Right hindlimb (tissue), 1 donor: ENCODE measurements around the gene ZNF672.
"Not testable (repeated sequence)": the region's sequence is repeated elsewhere in the genome, so short reads cannot be mapped to it uniquely, and the experiment has no call there.

Experiments
- DNase-seq: peaks from one replicate; pipeline ENCODE4 v3.0.0-alpha.2; 2018

The ZNF672 gene

DNA sequence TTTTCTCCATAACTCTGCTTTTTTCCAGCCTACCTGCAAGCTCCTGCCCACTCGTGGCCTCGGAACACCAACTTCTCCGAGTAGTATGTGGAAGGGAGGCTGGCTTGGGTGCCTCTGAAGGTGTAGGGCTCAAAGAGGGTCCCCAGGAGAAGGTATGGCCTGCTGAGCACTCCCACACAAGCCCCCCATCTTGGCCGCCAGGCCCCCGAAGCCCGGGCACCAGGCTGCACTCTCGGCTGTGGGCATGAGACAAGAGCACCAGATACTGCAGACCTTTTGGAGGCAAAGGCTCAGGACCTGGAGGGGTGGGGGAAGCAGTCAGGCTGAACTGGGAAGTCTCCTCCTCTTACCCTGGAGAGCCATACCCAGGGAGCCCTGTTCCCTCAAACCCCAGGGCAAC lies 19.2 kb downstream of the ZNF672 start:
- no peak for DNase-seq

DNA sequence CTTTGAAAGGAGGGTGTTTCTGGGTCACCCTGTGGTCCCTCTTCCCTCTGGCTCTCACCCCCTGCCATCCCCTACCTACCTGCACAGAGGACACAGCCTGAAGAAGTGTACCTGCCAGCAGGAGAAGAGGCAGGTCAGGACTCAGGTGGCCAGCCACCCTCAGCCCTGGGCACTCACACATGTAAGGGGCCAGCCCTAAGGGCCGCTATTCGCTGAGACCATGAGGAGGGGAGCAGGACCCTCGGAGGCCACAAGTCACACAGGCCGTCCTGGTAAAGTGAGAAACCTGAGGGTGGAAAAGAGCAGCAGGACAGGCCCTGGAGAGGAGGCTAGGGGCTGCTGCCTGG lies 19.7 kb downstream of the ZNF672 start:
- no peak for DNase-seq

DNA sequence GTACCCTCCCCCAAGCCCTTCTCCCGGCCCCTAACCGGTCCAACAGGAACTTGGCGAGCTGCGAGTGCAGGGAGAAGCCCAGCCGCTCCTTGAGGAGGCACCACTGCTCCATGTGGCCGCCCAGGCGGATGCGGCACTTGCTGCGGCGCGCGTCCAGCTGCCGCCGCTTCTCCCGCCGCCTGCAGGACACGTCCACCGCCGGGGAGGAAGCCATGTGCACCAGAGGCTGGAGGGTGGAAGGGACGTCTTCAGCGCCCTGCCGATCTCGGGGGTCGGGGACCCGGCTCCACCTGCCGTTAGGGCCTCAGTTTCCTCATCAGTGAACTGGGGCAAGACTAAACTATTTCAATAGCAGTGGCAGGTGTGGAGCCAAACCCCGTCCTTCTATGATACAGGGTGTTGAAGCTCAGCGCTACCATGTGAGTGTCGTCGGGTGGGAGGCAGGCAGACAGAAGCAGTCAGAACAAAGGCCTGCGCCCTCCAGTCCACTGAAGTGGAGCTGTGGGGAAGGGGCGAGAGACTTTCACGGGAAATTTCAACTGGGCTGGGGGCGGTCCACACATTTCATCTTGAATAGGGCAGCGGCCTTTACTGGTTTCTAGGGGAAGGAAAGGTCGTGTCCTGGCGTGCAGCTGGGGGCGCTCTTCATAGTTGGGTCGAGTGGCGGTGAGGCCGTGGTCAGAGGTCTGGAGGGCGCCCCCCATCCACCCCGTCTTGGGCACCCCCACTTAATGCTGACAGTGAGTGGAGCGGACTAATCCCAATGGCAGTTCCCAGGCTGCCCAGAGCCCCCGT lies 20.3 kb downstream of the ZNF672 start:
- peak; percentile 82 for DNase-seq

DNA sequence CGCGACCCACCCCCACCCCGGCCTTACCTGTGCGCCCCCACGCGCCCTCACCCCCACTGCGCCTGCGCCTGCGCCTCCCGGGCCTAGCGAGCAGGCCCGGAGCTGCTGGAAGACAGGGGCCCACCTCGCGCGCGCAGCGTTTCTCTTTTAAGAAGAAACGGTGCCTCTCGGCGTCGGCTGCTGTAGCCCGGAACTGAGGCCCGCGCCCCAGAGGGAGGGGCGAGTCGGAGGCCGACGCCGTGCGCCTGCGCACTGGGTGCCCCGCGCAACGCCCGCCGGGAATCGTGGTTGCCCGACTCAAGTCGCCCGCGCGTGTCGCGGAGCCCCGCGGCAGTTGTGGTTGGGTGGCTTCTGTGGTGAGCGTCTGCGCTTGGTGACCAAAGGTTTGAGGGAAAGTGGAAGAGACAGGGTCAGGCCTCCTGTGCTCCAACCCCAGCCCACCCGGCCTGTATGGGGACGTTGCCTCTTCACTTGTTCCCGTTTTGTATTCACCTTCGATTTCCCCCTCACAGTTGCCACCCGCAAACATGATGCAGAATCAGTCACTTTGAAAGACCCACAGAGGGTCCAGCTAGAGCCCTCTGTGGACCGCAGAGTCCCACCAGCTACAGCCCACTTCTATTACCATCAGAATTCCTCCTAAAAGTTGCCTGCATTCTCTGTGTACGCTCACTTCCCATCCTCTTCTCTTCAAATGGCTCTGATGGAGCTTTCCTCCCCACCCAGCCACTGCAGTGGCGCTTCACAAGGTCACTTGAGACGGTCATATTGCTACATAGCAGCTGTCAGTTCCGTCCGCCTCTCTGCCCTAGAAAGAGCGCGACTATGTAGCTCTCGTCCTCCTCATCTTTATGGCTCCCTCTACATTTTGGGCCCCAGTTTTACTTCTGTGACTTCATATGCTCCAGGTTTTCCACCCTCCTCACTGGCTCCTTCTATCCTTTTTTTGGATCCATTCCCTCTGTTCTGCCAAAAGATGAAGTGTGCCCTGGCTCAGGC lies 21.2 kb downstream of the ZNF672 start, which contains the start of gene ZNF692:
ZNF692 (minus strand) TSS at position 195 of the 999 bp plus-strand sequence. CDS start 776 bp downstream, outside the sequence.
- peak; percentile 98 for DNase-seq

DNA sequence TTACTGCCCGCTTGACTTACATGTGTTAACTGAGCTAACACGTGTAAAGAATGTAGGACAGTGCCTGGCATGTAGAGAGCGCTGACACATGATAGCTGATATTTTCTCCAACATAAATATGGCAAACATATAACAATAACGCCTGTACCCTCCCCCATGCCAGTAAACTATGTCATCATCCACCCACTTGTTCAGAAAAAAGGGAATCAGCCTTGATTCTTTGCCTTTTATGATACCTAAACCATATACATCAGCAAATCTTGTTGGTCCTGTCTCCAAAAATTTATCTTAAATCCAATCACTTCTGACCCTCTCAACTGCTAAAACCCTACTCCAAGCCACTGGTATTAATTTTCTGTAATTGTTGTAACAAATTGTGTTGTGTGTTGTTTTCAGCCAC lies 22.0 kb downstream of the ZNF672 start:
- no peak for DNase-seq

DNA sequence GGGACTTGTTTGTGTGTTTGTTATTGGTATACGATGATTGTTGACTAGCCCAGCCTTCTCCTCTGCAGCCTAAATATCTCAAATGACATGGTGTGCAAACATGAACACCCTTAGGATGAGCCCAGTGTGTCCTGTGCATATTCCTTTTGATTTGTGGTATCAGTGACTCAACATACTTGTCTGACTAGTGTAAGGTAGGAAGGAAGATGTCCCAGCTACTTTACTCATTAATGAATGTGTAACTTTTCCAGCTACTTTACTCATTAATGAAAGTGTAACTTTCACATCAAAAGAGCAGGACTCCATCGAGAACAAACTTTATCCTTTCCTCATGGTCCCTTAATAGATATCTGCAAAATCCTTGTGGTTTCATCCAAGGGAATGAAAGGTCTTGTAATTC lies 23.6 kb downstream of the ZNF672 start:
- no peak for DNase-seq

DNA sequence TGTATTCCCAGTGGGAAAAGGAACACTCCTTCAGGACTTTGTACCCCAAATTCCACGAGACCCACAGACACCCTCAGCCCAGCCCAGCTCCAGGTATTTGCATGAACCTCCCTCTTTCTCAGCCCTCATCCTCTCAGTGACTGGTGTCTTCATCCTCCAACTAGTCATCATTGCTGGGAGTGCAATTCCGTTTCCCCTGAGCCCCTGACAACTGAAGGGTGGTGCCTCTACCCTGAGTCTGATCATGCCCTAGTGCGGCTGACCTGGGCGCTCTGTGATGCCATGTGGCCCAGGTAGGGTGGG lies 24.6 kb downstream of the ZNF672 start:
- no peak for DNase-seq

DNA sequence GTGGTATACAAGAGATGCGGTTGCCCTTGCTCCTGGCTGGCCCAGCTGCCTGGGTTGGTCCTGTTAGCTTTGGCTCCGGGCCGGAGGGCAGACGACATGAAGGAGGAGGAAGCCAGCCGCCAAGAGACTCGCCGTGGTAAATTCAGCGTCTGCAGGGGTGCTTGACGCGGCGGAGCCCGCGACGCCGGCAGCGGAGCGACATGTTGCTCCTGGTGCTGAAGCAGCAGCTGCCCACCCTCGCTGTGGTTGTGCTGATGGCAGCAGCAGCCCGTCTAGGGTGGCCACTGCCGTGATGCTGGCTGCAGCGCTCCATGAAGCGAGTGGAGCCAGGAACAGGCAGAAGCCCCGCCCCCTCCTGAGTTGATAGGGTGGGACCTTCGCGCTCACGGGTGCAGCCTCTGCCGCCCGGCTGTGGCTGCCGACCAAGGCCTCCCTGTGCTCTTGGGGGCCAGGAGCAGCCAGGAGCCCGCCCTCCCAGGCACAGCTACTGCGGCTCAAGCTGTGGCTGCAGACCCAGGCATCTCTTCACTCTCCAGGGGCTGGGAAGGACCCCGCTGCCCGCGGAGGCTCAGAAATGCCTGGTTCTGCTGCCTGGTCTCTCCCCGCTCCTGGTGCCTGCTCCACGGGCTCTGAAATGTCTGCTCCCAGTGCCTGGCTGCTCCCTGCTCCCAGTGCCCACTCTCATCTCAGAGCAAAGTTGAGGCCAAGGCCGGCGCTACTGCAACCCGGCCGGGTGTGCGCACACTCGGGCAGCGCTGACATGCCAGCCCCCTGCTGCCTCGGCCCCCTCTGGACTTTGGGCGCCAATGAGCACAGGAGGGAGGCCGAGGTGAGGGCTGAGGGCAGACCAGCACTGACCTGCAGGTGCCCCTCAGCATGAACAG lies 25.2 kb downstream of the ZNF672 start:
- DNase-seq = peak; percentile 91

DNA sequence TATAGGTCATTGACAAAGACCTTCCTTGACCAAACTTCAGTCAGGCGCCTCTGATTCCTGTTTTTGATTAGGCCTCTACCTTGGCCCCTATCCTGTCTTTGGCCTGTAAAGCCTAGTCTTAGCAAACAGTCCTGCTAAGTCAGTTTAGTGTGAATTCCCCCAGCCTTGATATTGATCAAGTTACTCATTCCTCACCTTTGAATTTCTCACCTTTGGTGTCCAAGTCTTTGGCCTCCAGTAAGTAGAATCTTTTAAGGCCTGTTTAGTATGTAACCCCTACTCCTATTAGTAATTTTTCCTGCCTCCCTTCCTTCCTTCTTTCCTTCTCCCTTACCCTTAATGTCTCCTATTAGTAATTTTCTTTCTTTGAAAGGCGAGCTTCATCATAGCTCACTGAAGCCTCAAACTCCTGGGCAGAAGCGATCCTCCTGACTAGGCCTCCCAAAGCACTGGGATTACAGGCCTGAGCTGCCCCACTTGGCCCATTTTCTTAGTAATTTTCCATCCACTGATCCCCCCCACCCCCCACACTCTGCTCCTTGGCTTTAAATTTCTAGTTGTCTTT lies 33.9 kb downstream of the ZNF672 start:
- DNase-seq = no peak

DNA sequence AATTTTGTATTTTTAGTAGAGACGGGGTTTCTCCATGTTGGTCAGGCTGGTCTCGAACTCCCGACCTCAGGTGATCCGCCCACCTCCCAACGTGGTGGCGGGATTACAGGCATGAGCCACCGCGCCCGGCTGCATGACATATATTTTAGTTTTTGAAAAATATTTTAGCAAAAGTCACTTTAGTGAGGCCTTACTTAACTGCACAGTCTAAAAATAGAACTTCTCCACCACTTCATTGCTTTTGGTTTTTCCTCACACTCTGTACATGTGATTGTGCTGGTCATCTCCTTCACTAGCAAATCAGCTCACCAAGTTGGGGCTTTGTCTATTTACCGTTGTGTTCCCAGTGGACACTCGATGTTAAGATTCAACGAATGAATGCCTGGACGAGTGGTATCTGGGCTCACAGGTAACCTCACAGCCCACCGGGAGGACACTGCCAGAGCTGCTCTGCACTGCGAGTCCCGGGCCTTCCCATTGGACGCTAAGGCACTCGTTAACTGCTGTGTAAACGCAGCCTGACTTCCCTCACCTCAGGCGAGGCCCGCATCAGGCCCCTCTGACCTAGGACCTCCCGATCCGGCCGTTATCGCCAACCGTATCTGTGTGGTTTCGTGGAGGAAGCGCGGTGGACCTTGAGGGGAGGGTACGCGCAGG lies 34.9 kb downstream of the ZNF672 start:
- DNase-seq = peak; percentile 82

DNA sequence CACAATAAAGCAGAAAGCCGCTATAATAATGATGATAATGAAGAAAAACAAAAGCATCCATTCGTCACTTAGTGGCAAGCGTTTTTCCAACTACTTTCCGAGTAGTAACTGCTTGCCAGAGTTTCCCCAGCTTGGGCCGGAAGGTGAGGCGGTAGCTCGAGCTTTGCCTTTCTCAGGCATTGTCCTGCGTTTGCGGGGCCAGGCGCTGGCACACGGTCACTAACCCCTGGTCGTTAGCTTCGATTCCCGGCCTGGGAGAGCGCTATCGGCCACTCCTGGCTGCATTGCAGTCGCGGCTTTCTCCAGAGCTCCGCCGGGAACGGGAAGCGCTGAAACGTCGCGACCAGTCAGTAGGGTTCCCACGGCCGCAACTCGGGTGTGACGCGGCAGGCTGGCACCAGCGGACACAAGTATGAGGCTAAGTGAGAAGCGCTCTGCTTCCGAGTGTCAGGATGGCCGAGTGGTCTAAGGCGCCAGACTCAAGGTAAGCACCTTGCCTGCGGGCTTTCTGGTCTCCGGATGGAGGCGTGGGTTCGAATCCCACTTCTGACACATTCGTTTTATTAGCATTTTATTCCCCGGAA lies 35.5 kb downstream of the ZNF672 start:
- peak; percentile 97 for DNase-seq

DNA sequence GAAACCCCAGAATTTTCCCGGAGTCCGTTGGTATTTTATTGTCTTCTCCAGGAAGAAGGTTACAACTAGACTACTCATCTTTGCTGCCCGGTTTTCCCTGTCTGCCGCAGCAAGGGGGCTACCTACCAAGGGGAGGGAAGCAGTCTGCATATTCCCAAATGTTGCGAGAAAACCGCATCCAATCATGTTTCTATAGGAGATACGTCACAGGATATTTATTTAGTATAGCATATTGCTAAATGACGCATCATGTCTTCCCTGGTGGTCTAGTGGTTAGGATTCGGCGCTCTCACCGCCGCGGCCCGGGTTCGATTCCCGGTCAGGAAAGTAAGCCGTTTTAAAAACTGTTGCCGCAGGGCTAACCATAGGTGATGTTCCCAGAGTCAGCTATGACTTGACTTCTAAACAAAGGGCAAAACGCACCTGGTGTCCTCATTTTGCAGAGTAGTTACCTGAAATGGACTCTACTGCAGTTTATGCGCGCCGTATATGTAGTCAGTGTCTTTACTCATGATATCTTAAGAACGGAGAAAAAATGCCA lies 36.0 kb downstream of the ZNF672 start:
- peak; percentile 92 for DNase-seq

DNA sequence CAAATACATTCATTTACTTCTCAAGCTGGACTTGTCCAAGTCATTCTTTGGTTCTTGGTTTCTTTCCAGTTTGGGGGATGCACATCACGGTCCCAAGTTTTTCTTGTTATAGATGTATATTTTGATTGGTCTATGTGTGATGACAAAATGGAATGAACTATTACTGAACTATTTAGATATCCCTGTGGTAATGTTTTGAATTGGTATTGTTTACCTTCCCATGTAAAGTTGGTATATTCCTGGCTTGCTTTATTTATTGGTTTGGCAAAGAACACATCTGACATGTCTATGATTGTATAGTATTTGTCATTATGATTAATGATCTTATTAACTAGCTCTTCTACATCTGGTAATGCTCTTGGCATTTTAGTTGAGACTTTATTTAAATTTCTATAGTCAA lies 43.2 kb downstream of the ZNF672 start:
- DNase-seq = no peak

DNA sequence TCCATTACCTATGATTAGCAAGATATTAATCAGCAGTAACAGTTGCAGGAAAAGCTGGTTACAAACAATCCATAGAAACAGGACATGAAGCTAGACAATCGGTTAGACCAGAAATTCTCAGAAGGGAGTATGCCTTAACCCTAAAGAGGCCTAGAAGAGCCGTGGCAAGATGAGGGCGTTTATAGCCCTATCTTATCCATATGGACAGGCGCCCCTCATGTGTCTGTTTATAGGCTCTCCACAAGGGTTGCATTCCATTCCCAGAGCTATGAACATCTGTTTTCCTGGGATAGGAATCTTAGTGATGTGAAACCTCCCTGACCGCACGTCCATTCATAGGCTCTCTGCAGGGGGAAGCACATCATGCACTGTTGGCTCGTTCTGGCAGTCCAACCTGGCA lies 44.4 kb downstream of the ZNF672 start:
- not testable (repeated sequence) for DNase-seq

DNA sequence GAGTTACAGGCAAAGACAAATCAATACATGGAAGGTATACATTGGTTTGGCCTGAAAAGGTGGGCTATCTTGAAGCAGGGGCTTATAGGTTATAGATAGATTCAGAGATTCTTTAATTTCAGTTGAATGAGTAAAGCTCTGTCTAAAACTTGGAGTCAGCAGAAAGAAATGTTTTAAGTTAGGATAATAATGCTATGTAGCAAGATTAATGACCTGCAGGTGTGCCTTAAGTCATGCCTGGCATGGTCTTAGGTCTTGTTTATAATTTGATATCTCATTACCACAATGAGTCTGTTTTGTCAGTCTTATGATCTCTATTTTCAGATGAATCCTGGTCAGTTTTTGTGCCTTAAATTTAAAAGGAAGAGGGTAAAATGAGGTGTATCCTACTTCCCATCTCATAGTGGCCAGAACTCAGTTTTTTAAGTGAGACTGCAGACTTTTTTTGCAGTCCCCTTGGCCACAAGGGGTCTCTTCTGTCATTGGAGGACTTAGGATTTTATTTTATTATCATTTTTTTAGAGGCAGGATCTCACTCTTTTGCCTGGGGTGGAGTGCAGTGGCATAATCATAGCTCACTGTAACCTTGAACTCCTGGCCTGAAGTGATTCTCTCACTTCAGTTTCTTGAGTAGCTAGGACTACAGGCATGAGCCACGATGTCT lies 46.7 kb downstream of the ZNF672 start:
- no peak for DNase-seq

DNA sequence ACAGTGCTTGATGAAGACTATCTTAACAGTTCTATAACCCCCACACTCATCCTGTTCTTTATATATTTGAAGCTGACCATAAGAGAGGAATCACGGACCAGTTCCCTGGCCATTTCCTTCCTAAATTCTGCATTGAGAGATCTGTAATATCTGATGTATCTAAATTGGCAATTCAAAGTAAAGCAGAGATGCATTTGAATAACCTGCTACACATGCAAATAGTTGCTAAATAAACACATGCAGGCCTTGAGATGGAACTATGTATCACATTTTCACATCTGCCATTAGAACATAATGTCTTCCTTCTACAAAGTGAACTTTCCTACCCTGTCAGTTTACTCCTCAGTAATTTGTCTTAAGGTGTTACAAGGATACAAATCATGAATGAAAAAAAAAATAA lies 47.6 kb downstream of the ZNF672 start:
- no peak for DNase-seq

DNA sequence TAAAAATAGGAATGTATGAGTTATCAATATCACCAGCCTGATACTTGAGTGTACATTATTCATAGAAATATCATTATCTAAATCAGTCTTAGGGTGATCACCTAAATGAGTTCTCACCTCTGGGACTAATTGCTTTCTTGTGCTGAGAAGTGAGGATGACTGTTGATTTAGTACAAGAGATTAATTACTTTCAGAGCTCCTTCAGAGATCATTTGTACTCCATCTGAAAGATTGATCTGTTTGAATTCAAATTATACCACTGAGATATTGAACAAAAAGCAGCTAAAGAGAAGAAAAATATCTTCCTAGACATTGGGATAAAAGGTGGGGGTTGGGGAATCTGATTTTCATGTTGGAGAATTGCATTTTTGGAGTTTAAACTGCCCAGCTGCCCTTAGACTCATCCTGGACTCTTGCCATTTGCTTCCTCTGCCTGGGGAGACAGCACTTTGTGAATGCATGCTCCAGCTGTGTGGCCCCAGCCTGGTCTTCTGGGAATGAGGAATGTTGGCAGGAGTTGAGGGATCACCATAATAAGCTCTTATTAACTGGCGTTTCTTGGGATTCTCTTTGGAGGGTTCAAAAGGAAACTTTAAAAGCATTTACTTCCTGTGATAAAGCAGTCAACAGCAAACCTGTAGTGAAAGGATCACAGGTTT lies 48.3 kb downstream of the ZNF672 start:
- peak; percentile 74 for DNase-seq

DNA sequence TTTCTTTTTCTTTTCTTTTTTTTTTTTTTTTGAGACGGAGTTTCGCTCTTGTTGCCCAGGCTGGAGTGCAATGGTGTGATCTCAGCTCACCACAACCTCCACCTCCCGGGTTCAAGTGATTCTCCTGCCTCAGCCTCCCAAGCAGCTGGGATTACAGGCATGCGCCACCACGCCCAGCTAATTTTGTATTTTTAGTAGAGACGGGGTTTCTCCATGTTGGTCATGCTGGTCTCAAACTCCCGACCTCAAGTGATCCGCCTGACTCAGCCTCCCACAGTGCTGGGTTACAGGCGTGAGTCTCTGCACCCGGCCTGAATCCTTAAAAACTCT lies 51.9 kb downstream of the ZNF672 start:
- not testable (repeated sequence) for DNase-seq

DNA sequence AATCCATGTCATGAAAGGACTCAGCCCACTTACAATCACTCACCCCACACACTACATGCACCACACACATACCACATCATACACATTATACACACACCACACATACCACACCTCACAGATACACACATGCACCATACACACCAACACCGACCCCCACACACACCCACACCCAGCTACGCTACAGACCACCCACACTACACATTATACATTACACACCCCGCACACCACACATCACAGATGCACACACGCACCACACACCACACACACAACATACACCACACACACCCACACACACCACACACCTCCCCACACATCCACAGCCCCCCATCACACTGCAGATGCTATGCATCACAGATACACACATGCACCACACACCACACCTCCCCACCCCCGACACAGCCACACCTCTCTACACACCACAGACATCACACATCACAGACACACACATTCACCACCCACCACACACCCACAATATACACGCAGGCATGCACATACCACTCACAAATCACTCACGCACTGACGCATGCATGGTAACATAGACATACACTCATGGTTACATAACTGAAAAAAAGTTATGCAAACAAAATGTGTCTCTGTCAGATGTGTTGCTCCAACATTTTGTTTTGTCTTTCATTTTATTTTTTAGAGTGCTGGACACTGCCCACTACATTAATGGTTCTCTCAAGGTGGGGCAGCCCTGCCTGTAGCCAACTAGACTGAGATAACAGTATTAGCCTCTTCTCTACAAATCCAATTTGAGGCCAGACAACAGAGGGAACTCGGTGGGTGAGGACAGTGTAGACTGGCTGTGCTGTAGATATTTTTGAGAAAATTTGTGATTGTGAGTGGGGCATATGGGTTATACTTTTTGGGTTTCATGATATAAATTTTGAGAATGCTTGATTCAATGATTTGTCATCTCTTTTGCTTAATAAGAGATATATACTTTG lies 52.8 kb downstream of the ZNF672 start:
- no peak for DNase-seq
